ENCODE data around the gene FIGLA. TPM values are rescaled to one million over a fixed set of nuclear protein-coding genes. Genes with fewer than 3 reads are reported as not detected.

Gene FIGLA
- total RNA-seq, 1 donor from 2014 or later: not detected

- Mint-ChIP-seq H3K4me1 (peaks cover 2% of the 10 kb centered on the region), H3K9me3 (no peaks in the 10 kb centered on the region), H3K36me3 (no peaks in the 10 kb centered on the region), H3K4me3 (no peak overlapping the region), H3K27ac (no peak overlapping the region), H3K27me3 (ENCODE audit: low read depth) (peaks cover 45% of the 10 kb centered on the region)
- DNase-seq (ENCODE audit: low spot score in 2 of 2, unreplicated experiment in 2 of 2): no peak
- no peak for TF ChIP-seq CTCF (IDR thresholded peaks at IDR 0.05; ENCODE audit: unreplicated experiment)
These were observed 11.0 kb downstream of the FIGLA start for GRCh38 chr2:70779491-70779890.

GRCh38 chr2:70778676-70779075 is 11.8 kb downstream of the FIGLA start:
- Mint-ChIP-seq H3K27ac (no peak overlapping the region), H3K27me3 (ENCODE audit: low read depth) (peaks cover 54% of the 10 kb centered on the region), H3K9me3 (no peaks in the 10 kb centered on the region), H3K36me3 (no peaks in the 10 kb centered on the region), H3K4me3 (no peak overlapping the region), H3K4me1 (peaks cover 2% of the 10 kb centered on the region)
- TF ChIP-seq CTCF (IDR thresholded peaks at IDR 0.05; ENCODE audit: unreplicated experiment): no peak
- DNase-seq (ENCODE audit: low spot score in 2 of 2, unreplicated experiment in 2 of 2): no peak

- no peak for TF ChIP-seq CTCF (IDR thresholded peaks at IDR 0.05; ENCODE audit: unreplicated experiment)
- Mint-ChIP-seq H3K36me3 (no peaks in the 10 kb centered on the region), H3K27ac (no peak overlapping the region), H3K9me3 (no peaks in the 10 kb centered on the region), H3K27me3 (ENCODE audit: low read depth) (peaks cover 66% of the 10 kb centered on the region), H3K4me1 (peaks cover 2% of the 10 kb centered on the region), H3K4me3 (no peak overlapping the region)
- DNase-seq (ENCODE audit: low spot score in 2 of 2, unreplicated experiment in 2 of 2): no peak
These were observed 13.0 kb downstream of the FIGLA start for GRCh38 chr2:70777450-70777849.

- Mint-ChIP-seq H3K27ac (no peak overlapping the region), H3K9me3 (no peaks in the 10 kb centered on the region), H3K4me3 (no peak overlapping the region), H3K27me3 (ENCODE audit: low read depth) (peaks cover 75% of the 10 kb centered on the region), H3K4me1 (peaks cover 2% of the 10 kb centered on the region), H3K36me3 (no peaks in the 10 kb centered on the region)
- DNase-seq (ENCODE audit: low spot score in 2 of 2, unreplicated experiment in 2 of 2): no peak
- no peak for TF ChIP-seq CTCF (IDR thresholded peaks at IDR 0.05; ENCODE audit: unreplicated experiment)
These were observed 14.2 kb downstream of the FIGLA start for GRCh38 chr2:70776266-70776665.

- Mint-ChIP-seq H3K4me3 (no peak overlapping the region), H3K9me3 (no peaks in the 10 kb centered on the region), H3K27ac (no peak overlapping the region), H3K36me3 (no peaks in the 10 kb centered on the region), H3K4me1 (peaks cover 1% of the 10 kb centered on the region), H3K27me3 (ENCODE audit: low read depth) (peaks cover 75% of the 10 kb centered on the region)
- no peak for TF ChIP-seq CTCF (IDR thresholded peaks at IDR 0.05; ENCODE audit: unreplicated experiment)
- no peak for DNase-seq (ENCODE audit: low spot score in 2 of 2, unreplicated experiment in 2 of 2)
These were observed 15.3 kb downstream of the FIGLA start for GRCh38 chr2:70775141-70775540.

Measured in mesothelial cell of epicardium (in vitro differentiated cells).